Activated CD8-positive, alpha-beta T cell treated with anti-CD3 and anti-CD28 coated beads, Interleukin-2, amount 10 ng/mL, durations not matched to agents 7 days and 5 days (primary cell): ENCODE results near the gene WDR49. TPM values are rescaled to one million over a fixed set of nuclear protein-coding genes. Genes with fewer than 3 reads are reported as not detected.

ENCODE experiments used
- ATAC-seq: fragments of 150-1000 bp; cut with Tn5 transposase; one replicate; pipeline ENCODE4 v1.10.0; 2021; ENCODE audit warnings: moderate library complexity
- CTCF ChIA-PET: fragments of 350-600 bp; sonication (Branson Sonifier 250); formaldehyde crosslinking; loops from one replicate; lab custom pipeline; 2021; ENCODE audit warnings: antibody characterized with exemption; lab: Charles Lee
- POLR2A ChIA-PET: fragments of 350-600 bp; sonication (Branson Sonifier 250); formaldehyde crosslinking; loops from one replicate; lab custom pipeline; 2021; ENCODE audit warnings: antibody characterized with exemption; lab: Charles Lee
- DNase-seq: peaks from one replicate; pipeline ENCODE4 v3.0.0-alpha.2; 2020
- H3K27ac Mint-ChIP-seq: one replicate; pipeline ENCODE4 v1.8.0; 2021; ENCODE audit warnings: mild to moderate bottlenecking, mixed read lengths
- H3K27me3 Mint-ChIP-seq: one replicate; pipeline ENCODE4 v1.8.0; 2021; ENCODE audit warnings: low read depth, mixed read lengths
- H3K36me3 Mint-ChIP-seq: one replicate; pipeline ENCODE4 v1.8.0; 2021; ENCODE audit warnings: low read depth, mixed read lengths
- H3K4me1 Mint-ChIP-seq: one replicate; pipeline ENCODE4 v1.8.0; 2021; ENCODE audit warnings: low read depth, mixed read lengths
- H3K4me3 Mint-ChIP-seq: one replicate; pipeline ENCODE4 v1.8.0; 2021; ENCODE audit warnings: mild to moderate bottlenecking, mixed read lengths
- H3K9me3 Mint-ChIP-seq: one replicate; pipeline ENCODE4 v1.8.0; 2022; ENCODE audit warnings: mixed read lengths; ENCODE audit not compliant: insufficient read depth
- total RNA-seq, 2 experiments: library from RNA; stranded (reverse); gene quantifications; one replicate each; pipeline ENCODE4 v1.2.3, GENCODE V29; 2021

The WDR49 gene
- total RNA-seq, 2 experiments from 2014 or later, result not detected

DNA sequence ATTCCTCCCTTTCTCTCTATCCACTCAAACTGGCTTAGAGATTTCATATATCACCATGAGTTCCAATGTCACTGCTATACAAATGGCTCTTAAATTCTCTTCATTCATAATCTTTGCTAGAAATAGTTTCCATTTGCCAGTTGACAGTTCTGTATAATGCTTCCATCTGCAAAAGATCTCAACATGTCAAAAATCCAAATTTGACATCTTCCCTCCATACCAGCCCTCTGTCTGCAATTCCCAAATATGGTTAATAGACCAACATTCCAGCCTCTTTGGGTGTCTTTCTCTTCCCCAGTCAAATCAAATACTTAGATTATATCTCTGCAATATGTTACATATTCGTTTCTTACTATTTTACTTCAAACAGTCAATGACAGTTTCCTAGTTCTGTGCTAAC, 115.7 kb downstream of the WDR49 start:
- Mint-ChIP-seq H3K4me3 (no peak overlapping the region), H3K9me3 (peaks cover 4% of the 10 kb centered on the region), H3K27me3 (no peaks in the 10 kb centered on the region), H3K27ac (no peak overlapping the region), H3K4me1 (no peaks in the 10 kb centered on the region), H3K36me3 (no peaks in the 10 kb centered on the region)
- DNase-seq (no peak), ATAC-seq (no peak)
- ChIA-PET CTCF (no interaction called here), POLR2A (no interaction called here)

DNA sequence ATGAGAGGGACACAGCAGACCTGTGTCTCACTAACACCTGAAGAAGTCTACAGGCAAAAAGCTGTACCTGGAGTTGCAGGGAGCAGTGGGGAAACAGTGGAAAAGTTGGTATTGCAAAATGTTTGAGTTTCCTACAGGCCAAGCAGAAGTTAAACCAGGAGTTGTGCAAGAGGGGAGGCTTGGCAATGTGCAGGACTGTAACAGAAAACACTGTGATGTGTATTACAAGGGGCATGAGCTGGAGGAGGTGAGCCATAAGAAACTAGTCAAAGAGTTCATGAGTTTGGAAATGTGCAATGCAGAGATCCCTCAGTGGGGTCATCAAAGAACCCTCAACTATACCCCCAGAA, 132.8 kb downstream of the WDR49 start:
- no peak for ATAC-seq
- DNase-seq, result no peak
- Mint-ChIP-seq H3K4me1 (no peaks in the 10 kb centered on the region), H3K4me3 (no peak overlapping the region), H3K9me3 (no peaks in the 10 kb centered on the region), H3K27me3 (no peaks in the 10 kb centered on the region), H3K27ac (no peak overlapping the region), H3K36me3 (no peaks in the 10 kb centered on the region)
- ChIA-PET POLR2A (no interaction called here), CTCF (no interaction called here)

DNA sequence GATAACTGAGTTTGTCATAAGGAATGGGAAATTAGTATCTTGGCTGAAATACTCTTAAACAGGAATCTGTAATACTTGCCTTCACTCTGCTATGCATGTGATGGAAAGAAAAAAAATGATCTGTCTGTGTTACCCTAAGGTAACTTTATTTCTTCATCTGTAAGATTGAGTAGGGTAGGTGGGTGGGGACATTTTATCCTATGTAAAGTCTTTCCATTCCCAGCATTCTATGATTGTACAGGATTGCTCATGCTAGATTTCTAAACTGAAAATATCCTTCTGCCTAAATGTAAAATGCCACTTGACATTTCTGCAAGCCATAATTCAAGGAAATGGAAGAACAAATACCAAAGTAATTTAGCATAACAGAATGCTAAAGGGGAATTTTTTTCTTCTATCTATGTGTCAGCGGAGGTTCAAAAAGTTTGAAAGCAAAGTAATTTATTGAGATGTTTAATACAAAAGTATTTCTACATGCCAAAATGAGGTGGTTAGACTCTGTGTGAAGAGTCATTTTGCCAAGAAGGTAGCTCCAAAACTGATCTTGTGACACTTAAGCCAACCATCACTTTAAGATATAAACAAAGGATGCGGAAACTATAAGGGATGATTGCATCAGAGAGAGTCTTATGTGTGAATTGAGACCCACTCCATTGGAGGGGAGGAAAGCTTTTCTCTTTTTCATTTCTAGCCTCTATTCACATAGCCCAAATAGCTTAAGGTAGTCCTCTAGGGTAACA, 133.3 kb downstream of the WDR49 start:
- Mint-ChIP-seq H3K4me1 (no peaks in the 10 kb centered on the region), H3K27me3 (no peaks in the 10 kb centered on the region), H3K4me3 (no peak overlapping the region), H3K36me3 (no peaks in the 10 kb centered on the region), H3K9me3 (no peaks in the 10 kb centered on the region), H3K27ac (no peak overlapping the region)
- ChIA-PET POLR2A (no interaction called here), CTCF (no interaction called here)
- DNase-seq (no peak), ATAC-seq (no peak)

DNA sequence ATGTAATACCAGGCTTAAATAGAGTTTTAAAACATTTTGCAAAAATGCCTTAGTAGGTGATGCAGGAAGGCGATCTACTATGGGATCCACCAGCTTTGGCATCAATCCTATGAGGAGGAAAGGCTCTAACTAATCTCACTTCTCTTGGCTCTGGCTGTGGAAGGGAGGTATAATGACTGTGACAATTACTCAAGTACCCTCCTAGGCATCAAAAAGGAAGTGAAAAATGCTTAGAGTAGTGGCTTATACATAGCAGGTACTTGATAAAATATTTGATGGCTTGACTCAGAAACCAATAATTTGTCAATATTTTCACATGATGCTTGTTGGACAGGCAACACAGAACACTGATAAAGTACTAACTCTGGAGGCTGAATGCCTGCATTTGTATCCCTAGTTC, 145.8 kb downstream of the WDR49 start:
- no peaks in the 10 kb centered on the region for H3K36me3 Mint-ChIP-seq
- POLR2A ChIA-PET, result no interaction called here
- no peak for ATAC-seq
- CTCF ChIA-PET, result no interaction called here
- H3K4me1 Mint-ChIP-seq, result no peaks in the 10 kb centered on the region
- H3K27ac Mint-ChIP-seq, result no peak overlapping the region
- no peaks in the 10 kb centered on the region for H3K9me3 Mint-ChIP-seq
- no peak for DNase-seq
- no peaks in the 10 kb centered on the region for H3K27me3 Mint-ChIP-seq
- H3K4me3 Mint-ChIP-seq, result no peak overlapping the region

DNA sequence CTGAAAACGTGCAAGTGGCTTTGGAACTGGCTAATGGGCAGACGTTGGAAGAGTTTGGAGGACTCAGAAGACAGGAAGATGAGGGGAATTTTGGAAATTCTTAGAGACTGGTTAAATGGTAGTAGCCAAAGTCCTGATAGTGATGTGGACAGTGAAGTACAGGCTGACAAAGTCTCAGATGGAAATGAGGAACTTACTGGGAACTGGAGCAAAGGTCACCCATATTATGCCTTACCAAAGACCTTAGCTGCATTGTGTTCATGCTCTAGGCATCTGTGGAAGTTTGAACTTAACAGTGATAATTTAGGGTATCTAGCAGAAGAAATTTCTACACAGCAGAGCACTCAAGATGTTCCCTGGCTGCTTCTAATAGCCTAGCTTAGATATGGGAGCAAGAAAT, 151.3 kb downstream of the WDR49 start:
- no peaks in the 10 kb centered on the region for H3K9me3 Mint-ChIP-seq
- no peak for ATAC-seq

DNA sequence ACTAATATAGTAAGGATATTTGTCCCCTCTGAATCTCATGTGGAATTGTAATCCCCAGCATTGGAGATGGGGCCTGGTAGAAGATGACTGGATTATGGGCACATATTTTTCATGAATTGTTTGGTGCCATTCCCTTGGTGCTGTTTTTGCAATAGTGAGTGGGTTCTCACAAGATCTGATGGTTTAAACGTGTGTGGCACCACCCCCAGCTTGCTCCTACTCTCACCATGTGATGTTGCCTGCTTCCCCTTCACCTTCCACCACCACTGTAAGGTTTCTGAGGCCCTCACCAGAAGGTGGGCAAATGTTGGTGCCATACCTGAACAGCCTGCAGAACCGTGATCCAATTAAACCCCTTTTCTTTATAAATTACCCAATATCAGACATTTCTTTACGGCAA, 151.8 kb downstream of the WDR49 start:
- DNase-seq, result no peak
- no peaks in the 10 kb centered on the region for H3K36me3 Mint-ChIP-seq
- CTCF ChIA-PET, result no interaction called here
- ATAC-seq, result no peak
- POLR2A ChIA-PET, result no interaction called here
- no peaks in the 10 kb centered on the region for H3K27me3 Mint-ChIP-seq
- no peak overlapping the region for H3K27ac Mint-ChIP-seq
- H3K4me1 Mint-ChIP-seq, result no peaks in the 10 kb centered on the region
- H3K4me3 Mint-ChIP-seq, result no peak overlapping the region
- no peaks in the 10 kb centered on the region for H3K9me3 Mint-ChIP-seq

More for the DNA sequence above, 151.3 kb downstream of the WDR49 start:
- ChIA-PET CTCF (no interaction called here), POLR2A (no interaction called here)
- Mint-ChIP-seq H3K4me1 (no peaks in the 10 kb centered on the region), H3K27ac (no peak overlapping the region), H3K27me3 (no peaks in the 10 kb centered on the region), H3K36me3 (no peaks in the 10 kb centered on the region), H3K4me3 (no peak overlapping the region)
- DNase-seq, result no peak

DNA sequence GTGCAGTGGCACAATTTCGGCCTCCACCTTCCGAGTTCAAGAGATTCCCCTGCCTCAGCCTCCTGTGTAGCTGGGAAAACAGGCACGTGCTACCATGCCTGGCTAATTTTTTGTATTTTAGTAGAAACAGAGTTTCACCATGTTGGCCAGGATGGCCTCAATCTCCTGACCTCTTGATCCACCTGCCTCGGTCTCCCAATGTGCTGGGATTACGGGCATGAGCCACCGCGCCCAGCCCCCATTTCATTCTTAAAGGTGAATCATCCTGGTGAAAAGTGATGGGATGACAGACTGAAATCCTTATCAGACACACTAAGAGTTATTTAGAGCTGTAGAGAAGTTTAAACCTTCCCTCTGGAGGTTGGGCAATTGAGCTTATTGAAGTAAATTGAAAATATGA, 155.8 kb downstream of the WDR49 start:
- H3K4me1 Mint-ChIP-seq, result no peaks in the 10 kb centered on the region
- ATAC-seq, result no peak
- H3K27ac Mint-ChIP-seq, result no peak overlapping the region
- H3K9me3 Mint-ChIP-seq, result no peaks in the 10 kb centered on the region
- H3K4me3 Mint-ChIP-seq, result no peak overlapping the region
- no peaks in the 10 kb centered on the region for H3K27me3 Mint-ChIP-seq
- H3K36me3 Mint-ChIP-seq, result no peaks in the 10 kb centered on the region
- POLR2A ChIA-PET, result no interaction called here
- CTCF ChIA-PET, result no interaction called here
- DNase-seq, result no peak

DNA sequence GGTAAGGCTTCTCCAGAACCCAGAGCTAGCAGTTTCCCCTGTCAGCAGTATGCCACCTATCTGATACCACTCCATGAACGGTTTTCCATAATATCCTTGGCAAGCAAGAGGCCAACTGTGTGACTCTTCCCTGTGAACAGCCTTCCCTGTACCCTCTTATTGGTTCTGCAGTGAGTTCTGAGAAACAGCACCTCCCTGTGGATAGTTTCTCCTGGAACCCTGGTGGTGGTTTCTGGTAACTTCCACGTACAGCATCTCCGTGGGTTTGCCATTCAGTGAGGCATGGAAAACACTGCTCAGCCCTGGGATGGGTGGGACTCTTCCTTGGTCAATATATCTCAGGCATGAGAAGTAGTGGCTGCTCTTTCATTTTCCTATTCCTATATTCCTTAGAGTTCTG, 160.5 kb downstream of the WDR49 start:
- ChIA-PET POLR2A (no interaction called here), CTCF (no interaction called here)
- H3K27me3 Mint-ChIP-seq, result no peaks in the 10 kb centered on the region
- no peak for DNase-seq
- no peaks in the 10 kb centered on the region for H3K4me1 Mint-ChIP-seq
- ATAC-seq, result no peak
- no peak overlapping the region for H3K4me3 Mint-ChIP-seq
- H3K36me3 Mint-ChIP-seq, result no peaks in the 10 kb centered on the region
- H3K9me3 Mint-ChIP-seq, result no peaks in the 10 kb centered on the region
- no peak overlapping the region for H3K27ac Mint-ChIP-seq

DNA sequence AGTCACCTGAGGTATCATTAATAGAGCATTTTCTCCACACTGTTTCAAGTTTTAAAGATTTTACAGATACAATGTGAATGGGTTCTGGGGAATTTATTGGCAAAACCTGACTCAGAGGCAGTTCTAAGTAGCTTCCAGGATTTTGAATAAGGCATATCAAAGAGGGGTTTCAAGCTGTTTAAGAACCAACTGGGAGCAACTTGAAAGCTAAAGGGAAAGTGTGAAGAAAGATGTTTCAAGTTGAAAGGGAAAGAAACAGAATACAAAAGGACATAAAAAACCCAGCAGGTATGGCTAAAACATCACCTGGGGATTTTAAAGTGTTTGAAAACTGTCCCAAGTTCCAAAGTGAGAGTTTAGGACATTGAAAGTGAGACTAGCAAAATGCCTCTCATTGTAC, 162.1 kb downstream of the WDR49 start:
- Mint-ChIP-seq H3K27ac (no peak overlapping the region), H3K36me3 (no peaks in the 10 kb centered on the region), H3K27me3 (no peaks in the 10 kb centered on the region), H3K4me3 (no peak overlapping the region), H3K4me1 (no peaks in the 10 kb centered on the region), H3K9me3 (no peaks in the 10 kb centered on the region)
- no peak for ATAC-seq
- no peak for DNase-seq
- ChIA-PET POLR2A (no interaction called here), CTCF (interaction anchor here (1.1 kb wide), 1 partner anchor 111 kb away, joined by 4 read pairs; no protein-coding TSS in a partner anchor)

DNA sequence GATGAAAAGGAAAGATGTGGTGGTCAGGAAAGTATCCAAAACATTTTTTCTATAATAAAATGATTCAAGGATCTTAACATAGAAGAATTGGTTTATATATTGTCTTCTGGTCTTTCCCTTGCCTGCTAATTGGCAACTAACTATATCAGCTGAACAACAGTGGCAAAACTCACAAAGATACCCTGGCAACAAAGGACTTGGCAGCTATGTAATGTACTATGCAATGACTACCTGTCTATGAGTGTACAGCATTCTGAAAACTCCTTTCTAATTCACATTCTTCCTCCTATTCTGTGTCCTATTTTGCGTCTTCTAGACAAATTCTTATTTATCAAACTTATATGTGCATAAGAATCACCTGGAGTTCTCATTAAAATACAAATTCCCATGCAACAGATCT, 164.2 kb downstream of the WDR49 start:
- H3K9me3 Mint-ChIP-seq, result no peaks in the 10 kb centered on the region
- POLR2A ChIA-PET, result no interaction called here
- no peak overlapping the region for H3K4me3 Mint-ChIP-seq
- DNase-seq (no peak), ATAC-seq (no peak)
- CTCF ChIA-PET, result no interaction called here
- no peaks in the 10 kb centered on the region for H3K36me3 Mint-ChIP-seq
- no peaks in the 10 kb centered on the region for H3K4me1 Mint-ChIP-seq
- no peak overlapping the region for H3K27ac Mint-ChIP-seq
- no peaks in the 10 kb centered on the region for H3K27me3 Mint-ChIP-seq

DNA sequence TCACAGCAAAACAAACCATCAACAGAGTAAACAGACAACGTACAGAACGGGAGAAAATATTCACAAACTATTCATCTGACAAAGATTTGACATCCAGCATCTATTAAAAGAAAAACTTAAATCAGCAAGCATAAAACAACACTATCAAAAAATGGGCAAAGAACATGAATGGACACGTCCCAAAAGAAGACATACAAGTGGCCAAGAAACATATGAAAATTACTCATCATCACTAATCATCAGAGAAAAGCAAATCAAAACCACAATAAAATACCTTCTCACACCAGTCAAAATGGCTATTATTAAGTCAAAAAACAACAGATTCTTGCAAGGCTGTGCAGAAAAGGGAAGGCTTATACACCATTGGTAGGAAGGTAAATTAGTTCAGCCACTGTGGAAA, 166.2 kb downstream of the WDR49 start:
- no peaks in the 10 kb centered on the region for H3K36me3 Mint-ChIP-seq
- DNase-seq, result no peak
- no peaks in the 10 kb centered on the region for H3K9me3 Mint-ChIP-seq
- H3K27ac Mint-ChIP-seq, result no peak overlapping the region
- H3K4me1 Mint-ChIP-seq, result no peaks in the 10 kb centered on the region
- H3K4me3 Mint-ChIP-seq, result no peak overlapping the region
- ChIA-PET POLR2A (no interaction called here), CTCF (no interaction called here)
- H3K27me3 Mint-ChIP-seq, result no peaks in the 10 kb centered on the region
- ATAC-seq, result no peak

DNA sequence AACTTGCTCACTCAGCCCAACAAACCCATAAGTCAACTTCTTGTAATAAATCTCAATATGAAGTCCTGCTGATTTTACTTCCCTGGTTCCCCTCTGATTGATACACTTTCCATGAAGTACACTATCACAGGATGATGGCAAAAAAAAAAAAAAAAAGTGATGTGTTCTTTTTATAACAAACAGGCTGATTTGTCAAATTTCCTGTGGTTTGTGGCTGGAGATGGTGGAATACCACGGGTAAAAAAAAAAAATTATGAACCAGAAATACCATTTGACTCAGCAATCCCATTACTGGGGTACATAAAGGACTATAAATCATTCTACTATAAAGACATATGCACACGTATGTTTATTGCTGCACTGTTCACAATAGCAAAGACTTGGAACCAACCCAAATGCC, 169.2 kb downstream of the WDR49 start:
- CTCF ChIA-PET, result no interaction called here
- H3K36me3 Mint-ChIP-seq, result no peaks in the 10 kb centered on the region
- H3K27me3 Mint-ChIP-seq, result no peaks in the 10 kb centered on the region
- no peaks in the 10 kb centered on the region for H3K9me3 Mint-ChIP-seq
- no peak overlapping the region for H3K4me3 Mint-ChIP-seq
- ATAC-seq (no peak), DNase-seq (no peak)
- POLR2A ChIA-PET, result no interaction called here
- H3K27ac Mint-ChIP-seq, result no peak overlapping the region
- no peaks in the 10 kb centered on the region for H3K4me1 Mint-ChIP-seq
